Hepatocyte (in vitro differentiated cells): ENCODE data around the gene UBE2E2.

Experiments used
- CTCF ChIP-seq: fragments of 200-600 bp; sonication (generic); IDR thresholded peaks from 2 replicates; pipeline ENCODE4 v1.5.1; 2016; ENCODE audit warnings: antibody characterized with exemption, mild to moderate bottlenecking; ENCODE audit not compliant: poor library complexity
- EZH2 ChIP-seq: fragments of 200-600 bp; sonication (generic); IDR thresholded peaks from 2 replicates; pipeline ENCODE4 v1.6.1; 2016; ENCODE audit warnings: antibody characterized with exemption, mild to moderate bottlenecking, borderline replicate concordance
- EZH2phosphoT487 ChIP-seq: fragments of 200-600 bp; sonication (generic); IDR thresholded peaks from one replicate; pipeline ENCODE4 v1.6.1; 2018; ENCODE audit warnings: antibody characterized with exemption, mild to moderate bottlenecking, low read depth, moderate library complexity; ENCODE audit not compliant: unreplicated experiment, severe bottlenecking

DNA sequence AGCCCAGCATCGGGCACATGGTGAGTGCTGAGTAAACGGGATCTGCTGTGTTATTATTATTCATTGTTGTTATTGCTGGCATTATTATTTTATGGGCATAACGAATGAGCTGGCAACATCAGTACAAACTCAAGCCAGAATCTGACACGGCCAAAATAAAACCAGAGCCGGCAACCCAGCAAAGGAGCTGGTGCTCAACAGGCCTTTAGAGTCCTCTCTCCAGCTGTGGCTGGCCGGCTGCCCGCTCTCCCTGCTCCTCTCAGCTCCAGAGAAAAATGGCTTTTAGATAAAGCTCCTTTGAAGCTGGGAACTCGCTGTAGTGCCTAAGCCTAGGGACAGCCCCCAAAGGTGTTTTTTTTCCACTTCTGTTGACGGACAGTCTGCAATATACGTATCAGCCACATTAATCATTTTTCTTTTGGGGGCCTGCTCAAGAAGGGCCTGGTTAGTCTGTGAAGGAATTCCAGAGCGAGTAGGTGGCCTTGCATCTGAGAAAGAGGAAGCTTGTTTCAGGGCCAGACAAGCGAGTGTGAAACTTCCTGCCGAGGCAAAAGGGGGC is 408.7 kb downstream of the UBE2E2 start:
- TF ChIP-seq CTCF (no peak), EZH2 (no peak), EZH2phosphoT487 (no peak)
